Ishikawa (cell line): Measurements from ENCODE around the gene TEX47.

ENCODE experiments used
- CEBPB ChIP-seq: IDR thresholded peaks from 2 replicates; pipeline ENCODE4 v1.6.1; 2012
- CREB1 ChIP-seq: IDR thresholded peaks from 2 replicates; pipeline ENCODE4 v1.6.1; 2012; ENCODE audit warnings: low read depth
- EGR1 ChIP-seq: IDR thresholded peaks from 2 replicates; pipeline ENCODE4 v1.6.1; 2012
- EP300 ChIP-seq: IDR thresholded peaks from 2 replicates; pipeline ENCODE4 v1.6.1; 2012; ENCODE audit warnings: borderline replicate concordance
- FOXM1 ChIP-seq: IDR thresholded peaks from 2 replicates; pipeline ENCODE4 v1.6.1; 2012; ENCODE audit warnings: low read depth, borderline replicate concordance
- NFIC ChIP-seq: IDR thresholded peaks from 2 replicates; pipeline ENCODE4 v1.6.1; 2012
- RAD21 ChIP-seq: IDR thresholded peaks from 2 replicates; pipeline ENCODE4 v1.6.1; 2012; ENCODE audit warnings: low read depth
- TAF1 ChIP-seq: IDR thresholded peaks from 2 replicates; pipeline ENCODE4 v1.6.1; 2012; ENCODE audit warnings: low read depth, mild to moderate bottlenecking
- TCF12 ChIP-seq: IDR thresholded peaks from 2 replicates; pipeline ENCODE4 v1.6.1; 2012; ENCODE audit warnings: low read depth
- TEAD4 ChIP-seq: IDR thresholded peaks from 2 replicates; pipeline ENCODE4 v1.6.1; 2012
- YY1 ChIP-seq: IDR thresholded peaks from 2 replicates; pipeline ENCODE4 v1.6.1; 2012; ENCODE audit warnings: low read depth
- ZBTB7A ChIP-seq: IDR thresholded peaks from 2 replicates; pipeline ENCODE4 v1.6.1; 2012; ENCODE audit warnings: low read depth
- TF ChIP-seq, protein P1 (sequence below): IDR thresholded peaks from 2 replicates; pipeline ENCODE4 v1.6.1; 2012
- TF ChIP-seq, protein P2 (sequence below): IDR thresholded peaks from 2 replicates; pipeline ENCODE4 v1.6.1; 2012; ENCODE audit warnings: low read depth, mild to moderate bottlenecking
- TF ChIP-seq, protein P3 (sequence below): IDR thresholded peaks from 2 replicates; pipeline ENCODE4 v1.6.1; 2012

Gene TEX47

DNA sequence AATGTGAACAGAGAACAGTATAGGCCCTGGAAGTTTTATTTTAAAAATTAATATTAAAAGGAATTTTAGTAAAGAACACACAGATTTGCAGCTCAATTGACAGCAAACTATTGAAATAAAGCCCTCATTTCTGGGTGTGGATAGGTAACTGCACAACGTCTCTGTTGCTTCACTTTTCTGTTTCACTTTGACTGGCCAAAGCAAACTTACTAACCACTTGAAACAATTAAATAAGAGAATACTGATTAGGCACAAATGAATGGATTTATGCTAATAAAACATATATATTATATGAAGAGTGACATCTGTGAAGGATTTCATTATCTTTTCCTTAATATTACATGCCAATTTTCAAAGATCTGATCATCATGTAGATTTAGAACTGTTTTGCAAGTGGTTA, 24.1 kb downstream of the TEX47 start:
- TF ChIP-seq FOXM1 (no peak), TCF12 (no peak), CREB1 (no peak), NFIC (no peak), TEAD4 (no peak), EGR1 (no peak), RAD21 (no peak), EP300 (no peak), CEBPB (no peak), TAF1 (no peak), ZBTB7A (no peak), YY1 (no peak)
- TF ChIP-seq, protein P1, sequence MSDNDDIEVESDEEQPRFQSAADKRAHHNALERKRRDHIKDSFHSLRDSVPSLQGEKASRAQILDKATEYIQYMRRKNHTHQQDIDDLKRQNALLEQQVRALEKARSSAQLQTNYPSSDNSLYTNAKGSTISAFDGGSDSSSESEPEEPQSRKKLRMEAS = no peak
- TF ChIP-seq, protein P2, sequence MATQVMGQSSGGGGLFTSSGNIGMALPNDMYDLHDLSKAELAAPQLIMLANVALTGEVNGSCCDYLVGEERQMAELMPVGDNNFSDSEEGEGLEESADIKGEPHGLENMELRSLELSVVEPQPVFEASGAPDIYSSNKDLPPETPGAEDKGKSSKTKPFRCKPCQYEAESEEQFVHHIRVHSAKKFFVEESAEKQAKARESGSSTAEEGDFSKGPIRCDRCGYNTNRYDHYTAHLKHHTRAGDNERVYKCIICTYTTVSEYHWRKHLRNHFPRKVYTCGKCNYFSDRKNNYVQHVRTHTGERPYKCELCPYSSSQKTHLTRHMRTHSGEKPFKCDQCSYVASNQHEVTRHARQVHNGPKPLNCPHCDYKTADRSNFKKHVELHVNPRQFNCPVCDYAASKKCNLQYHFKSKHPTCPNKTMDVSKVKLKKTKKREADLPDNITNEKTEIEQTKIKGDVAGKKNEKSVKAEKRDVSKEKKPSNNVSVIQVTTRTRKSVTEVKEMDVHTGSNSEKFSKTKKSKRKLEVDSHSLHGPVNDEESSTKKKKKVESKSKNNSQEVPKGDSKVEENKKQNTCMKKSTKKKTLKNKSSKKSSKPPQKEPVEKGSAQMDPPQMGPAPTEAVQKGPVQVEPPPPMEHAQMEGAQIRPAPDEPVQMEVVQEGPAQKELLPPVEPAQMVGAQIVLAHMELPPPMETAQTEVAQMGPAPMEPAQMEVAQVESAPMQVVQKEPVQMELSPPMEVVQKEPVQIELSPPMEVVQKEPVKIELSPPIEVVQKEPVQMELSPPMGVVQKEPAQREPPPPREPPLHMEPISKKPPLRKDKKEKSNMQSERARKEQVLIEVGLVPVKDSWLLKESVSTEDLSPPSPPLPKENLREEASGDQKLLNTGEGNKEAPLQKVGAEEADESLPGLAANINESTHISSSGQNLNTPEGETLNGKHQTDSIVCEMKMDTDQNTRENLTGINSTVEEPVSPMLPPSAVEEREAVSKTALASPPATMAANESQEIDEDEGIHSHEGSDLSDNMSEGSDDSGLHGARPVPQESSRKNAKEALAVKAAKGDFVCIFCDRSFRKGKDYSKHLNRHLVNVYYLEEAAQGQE = no peak
- TF ChIP-seq, protein P3, sequence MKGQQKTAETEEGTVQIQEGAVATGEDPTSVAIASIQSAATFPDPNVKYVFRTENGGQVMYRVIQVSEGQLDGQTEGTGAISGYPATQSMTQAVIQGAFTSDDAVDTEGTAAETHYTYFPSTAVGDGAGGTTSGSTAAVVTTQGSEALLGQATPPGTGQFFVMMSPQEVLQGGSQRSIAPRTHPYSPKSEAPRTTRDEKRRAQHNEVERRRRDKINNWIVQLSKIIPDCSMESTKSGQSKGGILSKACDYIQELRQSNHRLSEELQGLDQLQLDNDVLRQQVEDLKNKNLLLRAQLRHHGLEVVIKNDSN = no peak

DNA sequence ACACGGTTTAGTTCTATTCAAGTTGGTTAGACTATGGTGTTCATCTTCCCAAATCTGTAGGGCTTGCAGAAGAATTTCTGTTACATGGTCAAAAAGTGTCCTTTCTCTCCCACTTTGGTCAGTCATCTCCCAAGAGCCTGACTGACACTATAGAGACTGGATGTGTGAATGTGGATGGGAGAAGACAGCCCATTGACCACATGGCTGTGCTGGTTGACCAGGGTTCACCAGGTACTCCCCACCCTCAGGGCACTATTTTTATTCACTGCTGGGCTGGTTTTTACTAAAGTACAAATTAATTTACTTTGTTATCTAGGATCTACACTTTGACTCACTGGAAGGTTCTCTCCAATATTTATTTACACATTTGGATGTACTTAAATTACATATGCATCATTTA, 33.8 kb downstream of the TEX47 start:
- TF ChIP-seq FOXM1 (no peak), EGR1 (no peak), RAD21 (no peak), NFIC (no peak), YY1 (no peak), ZBTB7A (no peak)
- TF ChIP-seq, protein P3 = no peak
- TF ChIP-seq, protein P2 = no peak

DNA sequence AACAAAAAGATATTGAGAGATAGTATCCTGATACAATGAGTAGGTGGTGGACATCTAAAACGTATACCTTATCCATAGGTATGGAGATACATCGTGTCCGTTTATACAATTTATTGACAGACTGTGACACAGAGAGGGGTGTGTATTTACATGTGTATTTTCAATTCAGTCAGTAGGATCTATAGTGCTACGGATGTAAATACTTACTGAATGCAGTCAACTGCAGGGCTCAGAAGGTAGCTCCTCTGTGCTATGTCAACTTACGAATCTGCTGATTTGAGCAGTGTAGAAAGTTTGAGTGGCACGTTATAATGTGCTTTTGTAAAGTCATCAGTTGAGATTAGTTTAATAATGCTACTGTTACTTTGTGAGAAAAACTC, 35.4 kb downstream of the TEX47 start:
- no peak for TF ChIP-seq EGR1

DNA sequence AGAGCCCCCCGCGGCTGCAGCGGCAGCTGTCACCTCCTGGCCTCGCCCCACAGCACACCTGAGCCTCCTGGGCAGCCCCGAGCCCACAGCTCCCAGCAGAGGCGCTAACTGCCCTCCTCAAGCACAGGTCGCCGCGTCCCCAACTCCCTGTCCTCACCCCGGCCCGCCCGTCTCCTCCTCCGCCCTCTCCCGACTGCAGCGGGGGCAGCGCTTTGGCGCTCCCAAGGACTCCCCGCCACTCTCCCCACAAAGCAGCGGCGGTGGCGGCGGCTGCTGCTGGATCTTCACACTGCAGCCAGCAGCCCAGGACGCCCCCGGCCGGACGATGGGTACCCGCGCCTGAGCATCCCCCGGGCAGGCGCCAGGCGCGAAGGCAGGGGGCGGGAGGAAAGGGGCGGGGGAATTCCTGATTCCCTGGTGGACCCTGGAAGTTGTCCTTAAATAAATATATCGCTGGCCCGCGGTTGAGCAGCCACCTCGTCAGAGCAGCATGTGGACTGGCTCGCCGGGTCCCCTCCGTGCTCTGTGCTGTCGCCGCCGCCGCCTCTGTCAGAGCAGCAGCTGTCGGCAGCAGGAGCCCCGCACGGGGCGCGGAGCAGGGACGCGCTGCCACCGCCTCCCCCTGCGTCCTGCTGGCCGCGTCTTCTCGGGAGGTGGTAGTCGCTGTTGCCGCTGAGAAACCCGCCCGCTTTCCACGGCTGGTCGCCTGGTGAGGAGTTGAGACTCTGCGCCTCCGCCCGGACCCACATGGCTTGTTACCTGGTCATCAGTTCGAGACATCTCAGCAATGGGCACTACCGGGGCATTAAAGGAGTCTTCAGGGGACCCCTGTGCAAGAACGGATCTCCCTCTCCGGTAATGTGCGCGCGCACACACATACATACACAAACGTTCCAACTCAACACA, 36.1 kb downstream of the TEX47 start, which contains the start of gene ZNF804B:
Gene ZNF804B, plus strand, starts transcription at position 471 of the 906 bp plus-strand sequence. Its CDS starts 277 bp downstream, at position 748.
- TF ChIP-seq YY1 (no peak), ZBTB7A (peak; percentile 59; the same call in 1 of the 2 replicates)

DNA sequence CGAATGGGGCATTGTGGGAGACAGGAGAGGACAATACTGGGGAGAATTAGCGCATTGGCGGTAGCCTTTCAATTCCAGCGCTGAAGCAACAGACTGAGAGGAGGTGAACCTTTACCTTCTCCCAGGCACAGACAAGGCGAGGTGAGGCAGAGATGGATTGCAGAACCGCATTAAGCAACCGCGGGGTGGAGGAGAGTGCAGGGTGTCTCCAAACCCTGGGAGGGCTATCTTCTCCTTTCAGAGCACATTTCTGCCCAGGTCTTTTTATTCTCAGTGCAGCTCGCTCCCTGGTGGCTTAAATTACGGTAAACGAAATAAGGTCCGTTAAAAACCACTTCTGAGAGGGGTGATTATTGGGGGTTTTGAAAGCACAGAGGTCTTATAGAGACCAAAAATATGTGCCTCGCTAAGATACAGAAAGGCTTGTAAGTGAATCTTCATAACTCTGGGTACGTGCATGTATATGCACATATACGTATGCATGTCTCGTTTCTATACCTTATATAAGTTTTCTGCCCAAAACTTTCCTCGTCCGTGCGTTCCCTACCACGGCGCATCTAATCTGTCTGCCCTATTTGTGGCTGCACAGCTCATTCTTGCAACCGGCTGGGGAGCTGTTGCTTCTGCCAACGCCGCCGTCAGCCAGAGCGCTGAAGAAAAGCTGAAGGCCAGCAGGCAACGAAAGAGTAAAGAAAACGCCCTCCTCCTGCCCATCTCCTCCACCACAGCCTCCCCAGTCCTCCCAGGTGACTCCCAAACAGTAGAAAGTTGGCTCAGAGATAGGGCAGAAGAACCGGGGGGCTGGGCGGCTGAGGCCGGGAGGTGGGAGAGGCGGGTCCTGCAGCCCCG, 36.9 kb downstream of the TEX47 start:
- TF ChIP-seq EP300 = no peak
- no peak for TF ChIP-seq ZBTB7A
- no peak for TF ChIP-seq TAF1
- no peak for TF ChIP-seq FOXM1
- TF ChIP-seq CEBPB = no peak
- TF ChIP-seq, protein P3 = no peak
- TF ChIP-seq, protein P1 = no peak
- no peak for TF ChIP-seq YY1
- no peak for TF ChIP-seq EGR1
- TF ChIP-seq, protein P2 = no peak
- no peak for TF ChIP-seq CREB1
- TF ChIP-seq TEAD4 = no peak
- no peak for TF ChIP-seq NFIC
- no peak for TF ChIP-seq RAD21
- no peak for TF ChIP-seq TCF12
